GM19351 (cell line): ENCODE data around the gene SV2C.
"Not testable (repeated sequence)": the region's sequence is repeated elsewhere in the genome, so short reads cannot be mapped to it uniquely, and the experiment has no call there.

Source experiments
- ATAC-seq: cut with Tn5 transposase; IDR thresholded peaks from one replicate; pipeline ENCODE4 v1.9.1; 2021; ENCODE audit warnings: mild to moderate bottlenecking, moderate library complexity; ENCODE audit not compliant: unreplicated experiment

SV2C gene

DNA sequence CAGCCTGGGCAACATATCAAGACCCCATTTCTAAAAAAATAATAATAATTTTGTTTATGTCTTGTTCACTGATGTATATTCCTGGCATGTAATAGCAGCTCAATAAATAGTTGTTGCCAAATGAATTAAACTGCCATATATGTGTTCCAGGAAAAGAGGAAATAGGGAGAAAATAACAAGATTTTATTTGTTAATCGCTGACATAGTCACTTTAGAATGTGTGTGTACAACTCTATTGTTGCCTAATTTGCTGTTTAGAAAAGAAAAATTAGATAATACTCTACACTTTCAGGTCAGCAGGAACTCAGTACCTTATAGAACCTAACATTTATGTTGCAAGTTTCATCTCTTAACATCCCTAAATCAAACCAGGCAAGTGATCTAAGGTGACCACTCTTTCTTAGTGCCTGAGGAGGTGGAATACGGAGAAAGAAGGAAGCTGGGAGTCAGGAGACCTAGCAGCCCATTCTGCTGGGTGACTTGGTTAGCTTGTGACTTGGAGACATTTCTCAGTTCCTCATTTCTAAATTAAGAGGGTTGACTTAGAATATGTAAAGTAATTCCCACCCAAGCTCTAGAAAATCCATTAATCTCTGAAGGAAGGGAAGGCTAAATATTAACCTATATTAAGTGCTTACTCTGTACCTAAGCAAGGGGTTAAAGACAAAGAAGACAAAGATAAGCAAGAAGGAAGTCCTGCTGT, 209.6 kb downstream of the SV2C start:
- peak; percentile 68 for ATAC-seq

GRCh38 chr5:76294573-76294972, 211.4 kb downstream of the SV2C start:
- peak; percentile 56 for ATAC-seq

DNA sequence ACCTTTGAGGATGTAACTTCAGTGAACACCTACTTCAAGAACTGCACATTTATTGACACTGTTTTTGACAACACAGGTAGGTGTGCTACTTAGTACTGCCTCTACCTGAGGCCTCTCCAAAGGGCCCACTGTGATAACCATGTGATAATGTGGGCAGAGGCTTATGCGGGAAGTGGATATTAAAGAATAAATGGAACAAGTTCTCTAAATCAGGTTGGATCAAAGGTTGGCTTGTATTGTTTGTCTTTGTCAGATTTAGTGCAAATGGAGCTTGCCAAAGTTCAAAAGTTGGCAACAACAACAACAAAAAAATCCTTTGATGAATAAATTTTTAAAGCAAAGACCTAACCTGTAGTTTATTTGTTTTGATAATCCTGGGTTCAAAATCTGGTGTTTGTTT, 215.7 kb downstream of the SV2C start:
- no peak for ATAC-seq

DNA sequence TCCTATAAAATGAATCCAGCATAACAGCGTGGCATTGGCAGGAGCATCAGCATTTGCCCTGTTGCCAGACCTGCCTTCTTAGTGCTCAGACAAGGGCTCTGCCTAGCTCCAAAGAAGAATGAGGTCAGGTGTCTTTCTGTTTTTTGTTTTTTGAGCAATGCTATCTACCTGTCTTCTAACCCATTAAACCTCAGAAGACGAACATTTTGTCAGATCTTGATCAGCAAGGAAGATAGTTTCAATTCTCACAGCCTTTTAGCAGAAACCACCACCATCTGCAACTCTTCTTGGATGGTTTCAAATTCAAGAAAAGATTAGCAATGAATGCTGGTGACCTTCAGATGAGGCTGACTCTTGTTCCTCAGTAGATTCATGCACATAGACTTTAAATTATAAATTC, 216.4 kb downstream of the SV2C start:
- ATAC-seq: no peak

DNA sequence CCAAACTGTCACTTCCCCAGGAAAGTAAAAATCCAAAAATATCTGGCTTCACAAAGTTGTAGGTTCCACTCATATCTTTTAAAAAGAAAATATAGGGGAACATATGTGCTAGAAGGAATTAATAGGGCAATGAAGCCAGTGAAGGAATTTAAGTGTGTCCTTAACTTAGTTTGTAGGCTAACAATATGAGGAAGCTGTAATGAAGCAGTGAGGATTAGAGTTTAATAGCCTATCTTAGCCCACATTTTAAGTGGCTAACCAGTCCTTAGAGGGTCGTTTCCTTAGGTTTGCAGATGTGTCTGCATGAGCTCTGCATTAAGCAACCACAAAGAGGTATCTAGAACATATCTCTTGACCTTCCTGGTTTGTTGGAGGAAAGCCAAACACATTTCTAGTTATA, 218.7 kb downstream of the SV2C start:
- ATAC-seq: not testable (repeated sequence)

DNA sequence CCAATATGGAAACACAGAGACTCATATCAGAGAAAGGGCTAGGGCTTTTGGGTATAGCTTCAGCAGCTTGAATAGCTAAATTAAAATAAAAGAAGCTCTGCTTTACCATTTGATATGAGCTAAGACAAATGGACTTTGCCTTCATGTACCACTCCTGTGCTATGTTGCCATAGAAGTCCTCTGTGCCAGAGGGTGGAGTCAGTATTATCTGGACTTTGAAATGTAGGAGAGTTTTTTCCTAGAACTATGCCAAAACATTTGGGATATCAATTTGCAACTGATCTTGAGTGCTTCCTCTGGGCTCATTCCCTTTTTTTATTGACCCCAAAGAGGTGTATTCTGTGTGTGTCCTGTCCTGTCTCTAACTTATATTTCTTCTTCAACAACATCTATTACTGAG, 219.5 kb downstream of the SV2C start:
- ATAC-seq: not testable (repeated sequence)

GRCh38 chr5:76303921-76304320, 220.7 kb downstream of the SV2C start:
- no peak for ATAC-seq

GRCh38 chr5:76305269-76305668, 222.1 kb downstream of the SV2C start:
- ATAC-seq: no peak

DNA sequence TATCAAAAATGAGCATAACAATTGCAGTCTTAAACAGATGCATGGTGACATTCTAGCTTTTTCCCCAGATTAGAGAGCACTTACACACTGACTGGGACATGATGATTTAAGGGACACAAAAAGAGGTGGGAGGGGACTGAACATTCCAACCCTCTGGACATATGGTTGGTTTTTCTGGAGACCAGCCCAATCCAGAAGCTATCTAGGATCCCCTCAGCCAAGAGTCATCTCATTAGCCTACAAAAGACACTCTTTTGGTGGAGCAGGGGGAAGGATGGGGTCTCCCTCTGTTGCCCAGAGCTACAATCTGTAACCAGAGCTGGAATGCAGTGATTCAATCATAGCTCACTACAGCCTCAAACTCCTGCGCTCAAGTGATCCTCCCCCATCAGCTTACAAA, 222.6 kb downstream of the SV2C start:
- ATAC-seq: no peak

DNA sequence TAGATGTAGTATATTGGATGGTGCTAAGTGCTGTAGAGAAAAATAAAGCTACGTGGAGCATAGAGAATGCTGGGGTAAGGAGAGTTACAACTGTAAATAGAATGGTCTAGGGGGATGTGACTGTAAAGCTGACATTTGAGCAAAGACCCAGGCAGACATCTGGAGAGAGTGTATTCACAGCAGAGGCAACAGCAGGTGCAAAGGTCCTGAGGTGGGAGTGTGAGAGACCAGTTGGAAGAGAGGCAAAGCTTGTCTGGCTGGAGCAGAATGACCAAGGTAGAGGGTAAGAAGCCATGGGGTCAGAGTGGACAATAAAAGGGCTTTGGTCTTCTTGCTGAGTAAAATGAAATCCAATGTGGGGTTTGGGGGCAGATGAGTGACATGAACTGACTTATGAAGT, 227.0 kb downstream of the SV2C start:
- no peak for ATAC-seq

- no peak for ATAC-seq
Observed at GRCh38 chr5:76312783-76313182, 229.6 kb downstream of the SV2C start.

DNA sequence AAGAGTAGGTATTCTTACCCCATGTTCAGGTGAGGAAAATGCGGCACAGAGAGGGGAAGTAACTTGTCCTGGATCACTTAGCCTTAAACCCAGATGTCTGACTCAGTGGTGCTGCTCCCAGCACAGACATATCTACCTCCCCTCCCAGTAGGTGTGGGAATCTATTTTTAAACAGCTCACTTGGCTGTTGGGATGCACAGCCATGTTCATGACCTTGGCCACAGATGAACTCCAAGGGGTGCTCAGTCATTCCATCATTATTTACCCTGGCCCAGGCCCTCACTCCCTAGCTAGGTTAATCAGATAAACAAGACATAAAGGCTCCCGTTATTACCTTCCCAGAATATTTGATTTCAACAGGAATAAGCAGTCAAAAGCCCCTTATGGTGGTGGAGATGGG, 231.5 kb downstream of the SV2C start:
- no peak for ATAC-seq

GRCh38 chr5:76319673-76320072, 236.5 kb downstream of the SV2C start:
- no peak for ATAC-seq

DNA sequence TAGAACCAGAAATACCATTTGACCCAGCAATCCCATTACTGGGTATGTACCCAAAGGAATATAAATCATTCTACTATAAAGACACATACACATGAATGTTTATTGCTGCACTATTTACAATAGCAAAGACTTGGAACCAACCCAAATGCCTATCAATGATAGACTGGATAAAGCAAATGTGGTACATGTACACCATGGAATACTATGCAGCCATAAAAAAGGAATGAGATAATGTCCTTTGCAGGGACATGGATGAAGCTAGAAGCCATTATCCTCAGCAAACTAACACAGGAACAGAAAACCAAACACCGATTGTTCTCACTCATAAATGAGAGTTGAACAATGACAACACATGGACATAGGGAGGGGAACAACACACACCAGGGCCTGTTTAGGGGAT, 240.3 kb downstream of the SV2C start:
- not testable (repeated sequence) for ATAC-seq

GRCh38 chr5:76325326-76325725, 242.1 kb downstream of the SV2C start:
- ATAC-seq: no peak

DNA sequence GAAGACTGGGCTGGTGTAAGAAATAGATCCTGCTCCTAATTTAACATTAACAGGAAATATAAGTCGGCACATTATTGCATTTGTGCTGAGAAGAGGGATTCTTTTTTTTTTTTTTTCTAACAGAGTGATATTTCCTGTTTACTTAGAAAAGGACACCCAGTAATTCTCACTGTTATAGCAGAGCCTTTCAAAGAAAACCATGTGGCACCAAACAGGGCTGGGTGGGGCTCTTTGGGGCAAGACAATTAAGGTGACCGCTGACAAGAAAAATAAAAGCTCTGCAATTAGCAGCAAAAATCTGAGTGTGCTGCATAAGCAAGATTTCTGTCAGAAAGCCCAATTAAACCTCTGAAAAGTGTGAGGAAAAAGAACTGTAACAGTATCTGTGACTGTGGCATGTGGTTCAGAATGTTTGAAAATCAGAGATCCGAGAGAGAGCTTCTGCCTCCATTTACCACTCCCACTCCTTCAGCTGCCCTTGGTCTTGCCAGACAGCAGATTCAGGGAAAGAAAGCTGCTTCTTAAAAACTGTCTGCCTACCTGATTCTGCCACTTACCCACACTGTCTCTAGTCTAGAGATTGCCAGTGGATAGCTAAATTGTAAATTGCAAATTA, 242.8 kb downstream of the SV2C start:
- no peak for ATAC-seq

DNA sequence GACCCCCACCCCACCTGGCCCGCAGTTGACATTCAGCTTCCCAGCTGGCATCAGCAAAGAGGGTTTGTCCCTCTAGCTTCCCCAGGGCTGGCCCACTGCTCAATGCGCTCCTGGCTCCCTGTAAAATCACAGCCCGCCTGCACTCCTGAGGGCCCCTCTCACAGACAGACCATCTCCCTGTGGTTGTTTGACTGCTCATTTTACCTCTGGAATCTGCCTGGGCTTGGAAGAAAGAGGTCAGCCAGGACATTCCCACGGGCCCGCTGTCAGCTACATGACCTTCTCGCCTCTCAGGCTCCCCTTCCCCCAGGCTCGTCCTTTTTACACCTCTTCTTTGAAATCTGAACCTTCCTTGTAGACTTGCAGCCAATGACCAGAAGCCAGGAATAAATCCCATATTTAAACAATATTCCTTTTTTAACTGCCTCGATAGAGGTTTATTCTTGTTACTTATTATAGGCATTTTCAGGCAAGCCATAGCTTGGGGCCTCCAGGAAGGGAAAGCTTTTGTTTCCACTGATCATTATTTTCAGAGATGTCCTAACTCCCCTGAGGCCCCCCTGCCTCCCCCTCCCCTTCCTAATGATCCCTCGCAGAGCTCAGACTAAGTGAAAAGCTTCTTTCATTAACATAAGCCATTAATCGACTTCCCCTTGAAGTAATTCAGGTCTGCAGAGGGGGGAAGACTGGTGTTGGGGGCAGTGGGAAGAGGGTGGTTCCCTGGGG, 243.6 kb downstream of the SV2C start:
- ATAC-seq: no peak

DNA sequence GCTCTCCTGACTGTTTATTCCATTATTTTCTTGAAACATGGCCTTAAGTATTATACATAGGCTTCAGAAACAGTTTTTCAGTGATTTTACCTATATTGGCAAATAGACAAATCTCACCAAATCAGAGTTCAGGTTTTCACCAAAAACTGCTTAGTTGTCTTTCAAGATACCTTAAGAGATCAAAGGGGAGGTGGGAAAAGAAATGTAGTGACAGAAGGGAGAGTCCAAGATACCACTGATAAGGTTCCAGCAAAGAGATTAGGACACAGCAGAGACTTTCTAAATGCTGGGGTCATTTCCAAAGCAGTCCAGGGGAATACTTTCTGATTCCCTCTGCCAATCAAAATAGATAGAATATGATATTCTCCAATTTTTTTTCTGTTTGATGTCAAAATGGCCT, 246.2 kb downstream of the SV2C start:
- ATAC-seq: no peak

DNA sequence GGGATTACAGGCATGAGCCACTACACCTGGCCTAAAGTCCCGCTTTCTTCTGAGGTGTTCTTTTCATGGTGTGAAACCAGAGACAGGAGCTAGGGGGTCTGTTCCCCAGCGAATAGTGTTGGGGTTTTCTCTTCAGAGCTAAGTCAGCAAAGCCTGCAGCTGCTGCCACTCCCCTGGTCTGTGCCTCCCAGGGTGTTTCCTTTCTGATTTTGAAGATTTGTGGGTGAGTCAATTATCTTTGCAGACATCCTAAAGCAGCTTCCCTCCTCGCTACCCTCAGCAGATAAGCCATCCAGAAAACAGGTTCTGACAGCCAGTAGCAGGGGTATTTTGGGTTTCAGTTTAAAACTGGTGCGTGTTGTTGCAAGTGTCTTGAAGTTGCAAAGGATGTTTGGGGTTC, 247.9 kb downstream of the SV2C start:
- no peak for ATAC-seq

DNA sequence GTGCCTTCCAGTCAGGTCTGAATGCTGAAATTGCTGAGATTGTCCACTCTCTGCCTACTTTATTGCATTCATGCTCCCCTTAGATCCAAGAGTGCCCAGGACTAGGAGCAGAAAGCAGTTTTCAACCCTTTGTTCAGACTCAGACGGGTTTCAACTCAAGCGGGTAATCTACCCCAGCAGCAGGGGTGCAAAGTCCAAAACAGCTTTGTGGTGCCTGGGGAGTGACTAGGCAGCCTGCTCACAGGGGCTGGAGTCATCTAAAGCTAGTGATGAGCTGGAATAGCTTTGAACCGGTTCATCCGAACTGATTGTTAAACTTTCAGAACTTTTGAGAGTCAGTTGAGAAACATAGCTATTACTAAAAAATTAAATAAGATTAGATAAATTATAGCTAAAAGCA, 248.9 kb downstream of the SV2C start:
- no peak for ATAC-seq

DNA sequence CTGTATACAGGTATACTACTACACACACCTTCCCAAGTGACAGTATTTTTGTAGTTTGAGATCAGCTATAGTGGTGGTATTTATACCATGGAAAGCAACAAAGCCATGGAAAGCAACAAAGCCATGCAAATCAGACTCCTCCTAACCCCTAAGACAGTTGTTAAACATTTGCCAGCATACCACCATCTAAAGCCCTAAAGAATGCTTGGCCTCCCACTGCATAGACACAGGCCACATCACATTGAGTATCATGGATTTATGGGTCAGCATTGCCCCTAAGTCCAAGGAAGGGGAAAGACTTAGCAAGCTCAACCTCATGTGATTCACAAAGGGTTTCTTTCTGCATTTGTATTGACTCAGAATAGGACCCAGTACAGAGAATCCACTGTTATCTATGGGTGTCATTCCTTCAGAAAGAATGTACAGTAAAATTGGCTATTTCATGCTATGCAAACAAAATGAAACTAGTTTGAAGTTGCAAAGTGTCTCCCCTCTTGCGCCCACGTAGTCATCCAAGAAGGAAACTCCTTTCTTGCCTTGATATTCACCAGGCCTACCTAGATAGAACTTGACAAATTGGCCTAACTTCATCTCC, 249.5 kb downstream of the SV2C start:
- no peak for ATAC-seq

GRCh38 chr5:76333571-76333970, 250.4 kb downstream of the SV2C start:
- ATAC-seq: no peak
